HepG2 (cell line): ENCODE results near the gene PELI2. TPM values are rescaled to one million over a fixed set of nuclear protein-coding genes. Genes with fewer than 3 reads are reported as not detected.

Experiments used
- ATAC-seq: fragments of 200-7000 bp; cut with Tn5 transposase; 3 replicates; pipeline ENCODE4 v1.9.1; 2020; ENCODE audit warnings: mild to moderate bottlenecking, moderate library complexity
- BruUV-seq: library from RNA; stranded (reverse); fragments of 400-500 nt; replicated peaks from 2 replicates; lab custom pipeline; 2021; lab: Mats Ljungman, UMichigan
- CTCF ChIA-PET: fragments of 300-600 bp; formaldehyde crosslinking; extraction: SDS; loops from one replicate; lab custom pipeline; 2021; ENCODE audit warnings: low total read pairs, inconsistent platforms, low intra/inter-chr PET ratio; lab: Yijun Ruan, JAX
- POLR2A ChIA-PET: fragments of 350-600 bp; sonication (Branson Sonifier 250); formaldehyde crosslinking; loops from one replicate; lab custom pipeline; 2020; ENCODE audit warnings: antibody characterized with exemption, inconsistent platforms; lab: Yijun Ruan, JAX
- DNase-seq: peaks from one replicate; pipeline ENCODE4 v3.0.0-alpha.2; 2015; ENCODE audit warnings: low spot score
- FAIRE-seq: peaks from 3 replicates; lab custom pipeline; 2011; peaks lifted over from hg19 to GRCh38; lab: Jason Lieb, UNC
- H2AFZ ChIP-seq: one replicate; pipeline ENCODE4 v1.6.1; 2011; ENCODE audit warnings: low read length, inconsistent platforms
- H3K27ac ChIP-seq: fragments of 300-600 bp; 3 replicates; pipeline ENCODE4 v1.8.0; 2011; ENCODE audit warnings: mixed run types, mild to moderate bottlenecking, mixed read lengths, low read length, inconsistent platforms; ENCODE audit not compliant: insufficient read depth; ENCODE audit errors: extremely low read length
- H3K27me3 ChIP-seq, 2 experiments: fragments of 200-600 bp in 1 of 2; 2 replicates in 1 of 2; 3 replicates in 1 of 2; pipeline versions ENCODE4 v1.6.0 to v1.8.0; 2011; ENCODE audit warnings: low read length in 2 of 2, mild to moderate bottlenecking in 2 of 2, moderate library complexity in 2 of 2, inconsistent platforms in 1 of 2; ENCODE audit not compliant: insufficient read depth in 2 of 2, control insufficient read depth in 1 of 2
- H3K36me3 ChIP-seq, 2 experiments: fragments of 200-600 bp in 1 of 2; replicated peaks in 1 of 2; 2 replicates in 1 of 2; 3 replicates in 1 of 2; pipeline versions ENCODE4 v1.5.1 to v1.8.0; 2011; ENCODE audit warnings: low read length in 2 of 2, inconsistent platforms in 1 of 2; ENCODE audit not compliant: insufficient read depth in 2 of 2, control insufficient read depth in 1 of 2
- H3K4me1 ChIP-seq: 2 replicates; pipeline ENCODE4 v1.5.1; 2012; ENCODE audit warnings: low read length, inconsistent platforms; ENCODE audit not compliant: insufficient read depth
- H3K4me2 ChIP-seq: 2 replicates; pipeline ENCODE4 v1.6.0; 2011; ENCODE audit warnings: low read depth, low read length, inconsistent platforms
- H3K4me3 ChIP-seq, 3 experiments: fragments of 200-600 bp in 1 of 3; sonication (generic), shearing (Covaris generic) in 1 of 3; replicated peaks in 1 of 3; 2 replicates each; pipeline ENCODE4 v1.5.1; 2011 to 2016; ENCODE audit warnings: low read length in 3 of 3, inconsistent platforms in 2 of 3, low read depth in 2 of 3, mild to moderate bottlenecking in 2 of 3, control low read depth in 1 of 3, mixed read lengths in 1 of 3; ENCODE audit not compliant: insufficient read depth in 1 of 3
- H3K79me2 ChIP-seq: one replicate; pipeline ENCODE4 v1.6.1; 2011; ENCODE audit warnings: low read length, inconsistent platforms; ENCODE audit not compliant: insufficient read depth
- H3K9ac ChIP-seq: 2 replicates; pipeline ENCODE4 v1.6.0; 2011; ENCODE audit warnings: mild to moderate bottlenecking, low read depth, low read length, inconsistent platforms; ENCODE audit not compliant: insufficient read depth
- H3K9me3 ChIP-seq: 2 replicates; pipeline ENCODE4 v1.5.1; 2012; ENCODE audit warnings: mild to moderate bottlenecking, low read length
- H4K20me1 ChIP-seq: 2 replicates; pipeline ENCODE4 v1.6.0; 2011; ENCODE audit warnings: inconsistent platforms, mild to moderate bottlenecking, low read length, moderate library complexity; ENCODE audit not compliant: insufficient read depth
- DMTF1 ChIP-seq: sonication (generic); formaldehyde crosslinking; IDR thresholded peaks from 2 replicates; pipeline ENCODE4 v1.4.0; 2020; ENCODE audit warnings: mild to moderate bottlenecking, missing genetic modification reagents
- HMG20A ChIP-seq: IDR thresholded peaks from 2 replicates; pipeline ENCODE4 v1.6.1; 2016; ENCODE audit warnings: borderline replicate concordance
- KDM4B ChIP-seq: sonication (generic); formaldehyde crosslinking; IDR thresholded peaks from 2 replicates; pipeline ENCODE4 v1.4.0; 2020; ENCODE audit warnings: missing genetic modification reagents
- MLX ChIP-seq: IDR thresholded peaks from 2 replicates; pipeline ENCODE4 v1.6.1; 2016
- NONO ChIP-seq, 2 experiments: fragments of 450-650 bp in 1 of 2; sonication (generic) in 1 of 2; formaldehyde crosslinking in 1 of 2; IDR thresholded peaks in 1 of 2; conservative IDR thresholded peaks in 1 of 2; 2 replicates each; pipeline versions ENCODE4 v1.6.1 to v1.8.0; 2017 to 2022; ENCODE audit warnings: mild to moderate bottlenecking in 1 of 2, missing genetic modification reagents in 1 of 2, moderate library complexity in 1 of 2
- NRL ChIP-seq: sonication (generic); formaldehyde crosslinking; IDR thresholded peaks from 2 replicates; pipeline ENCODE4 v1.5.0; 2020; ENCODE audit warnings: missing genetic modification reagents, mild to moderate bottlenecking, moderate library complexity, borderline replicate concordance
- PRPF4 ChIP-seq: fragments of 200-400 bp; formaldehyde crosslinking; IDR thresholded peaks from 2 replicates; pipeline ENCODE4 v1.6.1; 2016; ENCODE audit warnings: low read length, low read depth; ENCODE audit not compliant: poor library complexity, severe bottlenecking
- ZNF510 ChIP-seq: sonication (generic); formaldehyde crosslinking; IDR thresholded peaks from 2 replicates; pipeline ENCODE4 v1.4.0; 2020; ENCODE audit warnings: low read depth, mild to moderate bottlenecking, missing genetic modification reagents
- in situ Hi-C: cut with HindIII; loops from 2 replicates; pipeline ENCODE4 v1.10.0; 2017; ENCODE audit warnings: low pct_unique_long_range_greater_than_20kb; ENCODE audit not compliant: extremely low pct_ligation_motif_present
- intact Hi-C: fragments of 100-400 bp; cut with micrococcal nuclease; formaldehyde crosslinking; loops from one replicate; pipeline ENCODE4 v1.10.0; 2022; ENCODE audit not compliant: unreplicated experiment
- polyA plus RNA-seq, 8 experiments: library from polyadenylated mRNA; depleted of rRNA in 3 of 8; stranded (reverse) in 7 of 8; unstranded in 1 of 8; fragments of >200 nt; fragmentation: Illumina TruSeq in 4 of 8; extraction: Trizol in 4 of 8; gene quantifications; 2 replicates each; pipeline versions ENCODE4 v1.2.1 to v1.2.3, GENCODE V29; 2011 to 2016; ENCODE audit warnings: low read depth in 4 of 8, missing spikeins in 1 of 8, mixed read lengths in 1 of 8; ENCODE audit not compliant: insufficient read depth in 1 of 8
- total RNA-seq, 5 experiments: library from RNA; depleted of rRNA; stranded (reverse); fragments of >200 nt; fragmentation: Illumina TruSeq; extraction: Trizol; gene quantifications; 2 replicates each; pipeline ENCODE4 v1.2.3, GENCODE V29; 2016; ENCODE audit warnings: low read depth in 1 of 5

The PELI2 gene
- total and polyA plus RNA-seq, 2 of the 13 experiments (the other 11 are each of a cell fraction or from before 2014, with no cell fraction given): 0.07 TPM; not detected in 1

GRCh38 chr14:56154321-56154720 is 36.1 kb downstream of the PELI2 start (continued):
- TF ChIP-seq HMG20A (no peak), MLX (CRISPR knock-in tag) (no peak)

DNA sequence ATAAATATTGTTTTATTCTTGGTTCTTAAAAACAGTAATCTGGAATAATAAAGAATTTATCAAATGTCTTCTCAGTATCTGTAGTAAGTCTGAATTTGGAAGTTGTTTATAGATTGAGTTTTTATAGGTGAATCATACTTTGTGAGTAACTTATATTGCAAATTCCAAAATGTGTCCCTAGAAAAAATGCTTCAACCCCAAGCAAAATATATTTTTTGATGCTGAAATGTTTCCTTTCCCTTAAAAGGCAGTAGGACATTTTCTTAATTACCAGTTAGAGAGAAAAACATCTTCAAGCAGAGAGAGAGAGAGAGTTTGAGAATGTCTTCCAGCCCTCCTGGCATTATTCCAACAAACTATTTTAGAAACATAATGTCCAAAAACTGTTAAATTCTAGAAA is 37.9 kb downstream of the PELI2 start:
- FAIRE-seq: no peak
- POLR2A ChIA-PET: no interaction called here
- ATAC-seq: no peak

More for the DNA sequence above, 37.9 kb downstream of the PELI2 start:
- TF ChIP-seq DMTF1 (no peak), ZNF510 (CRISPR knock-in tag) (no peak), KDM4B (CRISPR knock-in tag) (no peak), NONO (IDR thresholded peaks at IDR 0.05) (no peak), NONO (CRISPR knock-in tag; conservative IDR thresholded peaks at IDR 0.05) (no peak), PRPF4 (no peak), NRL (no peak)
- Histone ChIP-seq H3K4me1 (no peaks in the 10 kb centered on the region), H4K20me1 (no peaks in the 10 kb centered on the region), H3K36me3 (no peaks in the 10 kb centered on the region), H2AFZ (no peak overlapping the region), H3K4me3 (no peak overlapping the region), H3K27ac (no peak overlapping the region), H3K9ac (no peak overlapping the region), H3K79me2 (no peaks in the 10 kb centered on the region), H3K4me2 (no peak overlapping the region), H3K27me3 (no peaks in the 10 kb centered on the region), H3K9me3 (no peaks in the 10 kb centered on the region)
- intact Hi-C loops: no loop called here
- in situ Hi-C loops: no loop called here
- BruUV-seq: no TSS peak
- no peak for DNase-seq
- CTCF ChIA-PET: no interaction called here
